DOHH2 (cell line): Measurements from ENCODE around the gene HS3ST5.
"Not testable (repeated sequence)": the region's sequence is repeated elsewhere in the genome, so short reads cannot be mapped to it uniquely, and the experiment has no call there.

Experiments
- H3F3A ChIP-seq: fragments of 200-600 bp; sonication (generic), shearing (Covaris generic); 2 replicates; pipeline ENCODE4 v1.6.0; 2016; ENCODE audit warnings: antibody characterized with exemption, mild to moderate bottlenecking; ENCODE audit not compliant: control insufficient read depth, insufficient read depth
- H3K27ac ChIP-seq: fragments of 200-600 bp; sonication (generic); 2 replicates; pipeline ENCODE4 v1.5.1; 2014; ENCODE audit warnings: low read depth, mild to moderate bottlenecking, low read length, moderate library complexity
- H3K27me3 ChIP-seq: fragments of 200-600 bp; sonication (generic); 2 replicates; pipeline ENCODE4 v1.6.1; 2014; ENCODE audit warnings: mild to moderate bottlenecking, low read length, mixed read lengths; ENCODE audit not compliant: control insufficient read depth
- H3K36me3 ChIP-seq: fragments of 200-600 bp; sonication (generic); 2 replicates; pipeline ENCODE4 v1.6.1; 2014; ENCODE audit warnings: mild to moderate bottlenecking, low read length, moderate library complexity, mixed read lengths; ENCODE audit not compliant: control insufficient read depth
- H3K4me1 ChIP-seq: fragments of 200-600 bp; sonication (generic); 2 replicates; pipeline ENCODE4 v1.6.1; 2014; ENCODE audit warnings: mild to moderate bottlenecking, low read length, mixed read lengths; ENCODE audit not compliant: control insufficient read depth
- H3K4me2 ChIP-seq: fragments of 200-600 bp; sonication (generic); 2 replicates; pipeline ENCODE4 v1.6.0; 2014; ENCODE audit warnings: mild to moderate bottlenecking, low read length, moderate library complexity
- H3K4me3 ChIP-seq: fragments of 200-600 bp; sonication (generic); 2 replicates; pipeline ENCODE4 v1.5.1; 2014; ENCODE audit warnings: mild to moderate bottlenecking, low read length, mixed read lengths
- H3K79me2 ChIP-seq: fragments of 200-600 bp; sonication (generic); 2 replicates; pipeline ENCODE4 v1.6.1; 2014; ENCODE audit warnings: mild to moderate bottlenecking, low read length, mixed read lengths; ENCODE audit not compliant: control insufficient read depth
- H3K9me2 ChIP-seq: fragments of 200-600 bp; sonication (generic); replicated peaks from 2 replicates; pipeline ENCODE4 v1.6.1; 2014; ENCODE audit warnings: mild to moderate bottlenecking, low read length, mixed read lengths; ENCODE audit not compliant: control insufficient read depth
- H3K9me3 ChIP-seq: fragments of 200-600 bp; sonication (generic); 2 replicates; pipeline ENCODE4 v1.6.1; 2014; ENCODE audit warnings: antibody characterized with exemption, low read length, mixed read lengths; ENCODE audit not compliant: control insufficient read depth, insufficient read depth
- H4K20me1 ChIP-seq: fragments of 200-600 bp; sonication (generic); 2 replicates; pipeline ENCODE4 v1.6.0; 2014; ENCODE audit warnings: low read depth, mild to moderate bottlenecking, antibody characterized with exemption, low read length, moderate library complexity; ENCODE audit not compliant: control insufficient read depth, insufficient read depth
- EZH2phosphoT487 ChIP-seq: fragments of 200-600 bp; sonication (generic); IDR thresholded peaks from 2 replicates; pipeline ENCODE4 v1.6.1; 2017; ENCODE audit warnings: borderline replicate concordance, mild to moderate bottlenecking, antibody characterized with exemption, low read length, moderate library complexity, mixed read lengths
- TF ChIP-seq, protein P1 (sequence below): fragments of 200-600 bp; sonication (generic); IDR thresholded peaks from one replicate; pipeline ENCODE4 v1.5.1; 2014; ENCODE audit warnings: antibody characterized with exemption, mild to moderate bottlenecking, low read depth, low read length; ENCODE audit not compliant: poor library complexity, severe bottlenecking

HS3ST5 gene

DNA sequence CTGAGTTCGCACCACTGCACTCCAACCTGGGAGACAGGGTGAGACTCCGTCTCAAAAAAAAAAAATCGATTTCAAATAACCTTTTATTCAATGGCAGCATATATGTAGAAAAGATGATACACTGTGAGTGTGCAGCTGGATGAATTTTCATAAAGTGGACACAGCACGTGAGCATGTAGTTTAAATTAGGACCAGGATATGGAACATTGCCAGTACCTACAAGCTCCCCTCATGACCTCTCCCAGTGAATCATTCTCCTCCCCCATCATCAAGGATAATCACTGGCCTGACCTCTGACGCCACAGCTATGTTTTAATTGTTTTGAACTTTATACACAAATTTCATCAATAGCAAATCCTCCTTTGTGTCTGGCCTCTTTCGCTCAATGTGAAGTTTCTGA is 318.1 kb downstream of the HS3ST5 start:
- Histone ChIP-seq H4K20me1 (no peaks in the 10 kb centered on the region), H3K27ac (no peak overlapping the region)
- TF ChIP-seq EZH2phosphoT487, result no peak
- TF ChIP-seq, protein P1, sequence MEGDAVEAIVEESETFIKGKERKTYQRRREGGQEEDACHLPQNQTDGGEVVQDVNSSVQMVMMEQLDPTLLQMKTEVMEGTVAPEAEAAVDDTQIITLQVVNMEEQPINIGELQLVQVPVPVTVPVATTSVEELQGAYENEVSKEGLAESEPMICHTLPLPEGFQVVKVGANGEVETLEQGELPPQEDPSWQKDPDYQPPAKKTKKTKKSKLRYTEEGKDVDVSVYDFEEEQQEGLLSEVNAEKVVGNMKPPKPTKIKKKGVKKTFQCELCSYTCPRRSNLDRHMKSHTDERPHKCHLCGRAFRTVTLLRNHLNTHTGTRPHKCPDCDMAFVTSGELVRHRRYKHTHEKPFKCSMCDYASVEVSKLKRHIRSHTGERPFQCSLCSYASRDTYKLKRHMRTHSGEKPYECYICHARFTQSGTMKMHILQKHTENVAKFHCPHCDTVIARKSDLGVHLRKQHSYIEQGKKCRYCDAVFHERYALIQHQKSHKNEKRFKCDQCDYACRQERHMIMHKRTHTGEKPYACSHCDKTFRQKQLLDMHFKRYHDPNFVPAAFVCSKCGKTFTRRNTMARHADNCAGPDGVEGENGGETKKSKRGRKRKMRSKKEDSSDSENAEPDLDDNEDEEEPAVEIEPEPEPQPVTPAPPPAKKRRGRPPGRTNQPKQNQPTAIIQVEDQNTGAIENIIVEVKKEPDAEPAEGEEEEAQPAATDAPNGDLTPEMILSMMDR, result no peak

GRCh38 chr6:114020196-114020595 is 322.6 kb downstream of the HS3ST5 start:
- H3K9me2 ChIP-seq, result no peaks in the 10 kb centered on the region
- H3F3A ChIP-seq, result no peaks in the 10 kb centered on the region
- H3K9me3 ChIP-seq, result no peaks in the 10 kb centered on the region
- TF ChIP-seq, protein P1, result no peak
- TF ChIP-seq EZH2phosphoT487, result no peak
- H3K4me2 ChIP-seq, result no peak overlapping the region
- no peaks in the 10 kb centered on the region for H3K79me2 ChIP-seq
- no peaks in the 10 kb centered on the region for H3K27me3 ChIP-seq
- H3K4me3 ChIP-seq, result no peak overlapping the region
- no peak overlapping the region for H3K27ac ChIP-seq
- no peaks in the 10 kb centered on the region for H3K36me3 ChIP-seq
- no peaks in the 10 kb centered on the region for H4K20me1 ChIP-seq
- no peaks in the 10 kb centered on the region for H3K4me1 ChIP-seq

More for the DNA sequence above, 318.1 kb downstream of the HS3ST5 start:
- no peak overlapping the region for H3K4me3 ChIP-seq
- H3F3A ChIP-seq, result no peaks in the 10 kb centered on the region
- no peaks in the 10 kb centered on the region for H3K27me3 ChIP-seq
- H3K4me2 ChIP-seq, result no peak overlapping the region
- H3K9me3 ChIP-seq, result no peaks in the 10 kb centered on the region
- no peaks in the 10 kb centered on the region for H3K36me3 ChIP-seq
- no peaks in the 10 kb centered on the region for H3K4me1 ChIP-seq
- no peaks in the 10 kb centered on the region for H3K79me2 ChIP-seq
- no peaks in the 10 kb centered on the region for H3K9me2 ChIP-seq

DNA sequence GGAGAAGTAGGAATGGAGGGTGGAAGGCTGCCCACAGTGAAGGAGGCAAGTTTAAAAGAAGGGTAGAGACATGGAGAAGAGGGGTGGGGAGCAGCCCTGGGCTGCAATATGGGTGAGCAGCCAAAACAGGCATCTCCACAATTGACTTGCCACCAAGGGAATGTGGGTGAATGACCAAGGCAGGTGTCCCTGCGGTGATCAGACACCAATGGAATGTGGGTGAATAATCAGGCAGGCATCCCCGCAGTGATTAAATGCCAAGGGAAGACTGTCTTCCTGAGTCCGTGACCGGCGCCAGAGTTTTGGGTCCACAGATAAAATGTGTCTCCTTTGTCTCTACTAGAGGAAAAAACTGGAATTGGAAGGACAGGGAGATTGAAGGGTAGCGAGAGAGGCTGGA is 325.7 kb downstream of the HS3ST5 start:
- not testable (repeated sequence) for H3K79me2 ChIP-seq, H3K9me3 ChIP-seq, H3K27me3 ChIP-seq, H3K4me3 ChIP-seq, H3K9me2 ChIP-seq, H3K27ac ChIP-seq, H3K4me1 ChIP-seq, H4K20me1 ChIP-seq, H3K36me3 ChIP-seq, H3K4me2 ChIP-seq, H3F3A ChIP-seq

GRCh38 chr6:114014106-114014505 is 328.7 kb downstream of the HS3ST5 start:
- H3K9me2 ChIP-seq, H3K4me2 ChIP-seq, H3K27me3 ChIP-seq, H3F3A ChIP-seq, H4K20me1 ChIP-seq, H3K9me3 ChIP-seq, H3K36me3 ChIP-seq, H3K79me2 ChIP-seq, H3K4me1 ChIP-seq, H3K27ac ChIP-seq, H3K4me3 ChIP-seq: not testable (repeated sequence)

DNA sequence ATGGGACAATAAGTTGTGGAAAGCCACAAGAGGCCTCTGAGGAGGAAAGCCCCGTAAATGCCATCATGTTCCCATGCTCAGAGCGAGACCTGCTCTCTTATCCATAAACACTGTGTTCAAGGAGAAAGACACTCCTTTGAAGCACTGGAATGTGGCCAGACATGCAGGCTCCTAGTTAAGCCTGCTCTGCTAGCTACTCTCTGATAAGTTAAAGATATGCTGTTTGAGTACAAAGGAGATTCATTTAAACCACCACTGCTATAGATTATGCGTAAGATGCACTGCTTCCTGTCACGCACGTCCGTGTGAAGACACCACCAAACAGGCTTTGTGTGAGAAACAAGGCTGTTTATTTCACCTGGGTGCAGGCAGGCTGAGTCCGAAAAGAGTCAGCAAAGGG is 331.3 kb downstream of the HS3ST5 start:
- not testable (repeated sequence) for H3K9me3 ChIP-seq, H3K4me3 ChIP-seq, H3K36me3 ChIP-seq, H3K4me2 ChIP-seq, H3K9me2 ChIP-seq, H3K27me3 ChIP-seq, H3K79me2 ChIP-seq, H3K27ac ChIP-seq, H3K4me1 ChIP-seq, H4K20me1 ChIP-seq, H3F3A ChIP-seq
